ENCODE results near the gene NIPBL.
A peak's percentile ranks its signal among the peaks of the same experiment; 100 is the strongest.

- TF ChIP-seq, protein P1, sequence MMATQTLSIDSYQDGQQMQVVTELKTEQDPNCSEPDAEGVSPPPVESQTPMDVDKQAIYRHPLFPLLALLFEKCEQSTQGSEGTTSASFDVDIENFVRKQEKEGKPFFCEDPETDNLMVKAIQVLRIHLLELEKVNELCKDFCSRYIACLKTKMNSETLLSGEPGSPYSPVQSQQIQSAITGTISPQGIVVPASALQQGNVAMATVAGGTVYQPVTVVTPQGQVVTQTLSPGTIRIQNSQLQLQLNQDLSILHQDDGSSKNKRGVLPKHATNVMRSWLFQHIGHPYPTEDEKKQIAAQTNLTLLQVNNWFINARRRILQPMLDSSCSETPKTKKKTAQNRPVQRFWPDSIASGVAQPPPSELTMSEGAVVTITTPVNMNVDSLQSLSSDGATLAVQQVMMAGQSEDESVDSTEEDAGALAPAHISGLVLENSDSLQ (IDR thresholded peaks at IDR 0.05) = peak; percentile 86
- no peak for TF ChIP-seq TARDBP (IDR thresholded peaks at IDR 0.05)
- no peak for TF ChIP-seq FOXM1 (IDR thresholded peaks at IDR 0.05; ENCODE audit: borderline replicate concordance)
- no peak for TF ChIP-seq L3MBTL2 (conservative IDR thresholded peaks at IDR 0.05)
- no peak for TF ChIP-seq FOXA1 (IDR thresholded peaks at IDR 0.05)
- no peak for TF ChIP-seq NFRKB (IDR thresholded peaks at IDR 0.05)
- TF ChIP-seq ARNT (IDR thresholded peaks at IDR 0.05) = no peak
- no peak for TF ChIP-seq SP1 (IDR thresholded peaks at IDR 0.05)
- TF ChIP-seq SUZ12 (IDR thresholded peaks at IDR 0.05) = no peak
- TF ChIP-seq ELF4 (IDR thresholded peaks at IDR 0.05) = no peak
- no peak for TF ChIP-seq FOXK2 (IDR thresholded peaks at IDR 0.05)
Observed at GRCh38 chr5:36950586-36951457, 74.3 kb downstream of the NIPBL start.

Measured in HEK293T (cell line).